ENCODE measurements around the gene TST.
"Not testable (repeated sequence)": the region's sequence is repeated elsewhere in the genome, so short reads cannot be mapped to it uniquely, and the experiment has no call there.

TST gene

DNA sequence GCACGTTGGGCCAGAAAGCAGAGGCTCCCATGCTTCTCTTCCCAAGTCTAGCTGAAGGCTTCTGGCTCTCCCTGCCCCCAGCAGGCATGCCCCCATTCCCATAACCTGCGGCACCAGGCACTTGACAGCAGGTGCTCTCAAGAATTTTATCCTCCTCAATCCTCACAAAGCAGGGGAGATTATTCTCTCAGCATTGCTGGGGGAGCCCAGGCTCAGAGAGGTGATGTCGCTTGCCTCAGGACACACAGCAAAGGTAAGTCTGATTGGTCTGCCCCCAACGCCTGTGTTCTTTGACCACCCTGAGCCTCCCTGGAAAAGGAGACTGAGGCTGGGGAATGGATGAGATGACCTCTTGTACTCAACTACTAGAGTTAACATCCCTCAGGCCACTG, 4.8 kb downstream of the TST start:
- no peak for DNase-seq (ENCODE audit: low read depth)

DNA sequence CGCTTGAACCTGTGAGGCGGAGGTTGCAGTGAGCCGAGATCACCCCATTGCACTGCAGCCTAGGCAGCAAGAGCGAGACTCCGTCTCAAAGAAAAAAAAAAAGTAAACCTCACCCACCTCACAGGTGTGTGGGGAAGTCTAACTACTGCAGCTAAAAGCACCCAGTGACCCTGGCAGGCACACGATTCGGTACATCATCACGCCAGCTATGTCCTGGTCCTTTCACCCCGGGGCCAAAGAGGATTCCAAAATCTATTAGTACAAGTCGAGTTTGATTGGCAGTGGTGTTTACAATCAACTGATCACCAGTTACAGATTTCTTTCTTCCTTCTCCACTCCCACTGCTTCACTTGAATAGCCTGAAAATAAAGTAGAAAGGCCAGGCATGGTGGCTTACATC, 6.3 kb downstream of the TST start:
- DNase-seq (ENCODE audit: low read depth) = no peak

DNA sequence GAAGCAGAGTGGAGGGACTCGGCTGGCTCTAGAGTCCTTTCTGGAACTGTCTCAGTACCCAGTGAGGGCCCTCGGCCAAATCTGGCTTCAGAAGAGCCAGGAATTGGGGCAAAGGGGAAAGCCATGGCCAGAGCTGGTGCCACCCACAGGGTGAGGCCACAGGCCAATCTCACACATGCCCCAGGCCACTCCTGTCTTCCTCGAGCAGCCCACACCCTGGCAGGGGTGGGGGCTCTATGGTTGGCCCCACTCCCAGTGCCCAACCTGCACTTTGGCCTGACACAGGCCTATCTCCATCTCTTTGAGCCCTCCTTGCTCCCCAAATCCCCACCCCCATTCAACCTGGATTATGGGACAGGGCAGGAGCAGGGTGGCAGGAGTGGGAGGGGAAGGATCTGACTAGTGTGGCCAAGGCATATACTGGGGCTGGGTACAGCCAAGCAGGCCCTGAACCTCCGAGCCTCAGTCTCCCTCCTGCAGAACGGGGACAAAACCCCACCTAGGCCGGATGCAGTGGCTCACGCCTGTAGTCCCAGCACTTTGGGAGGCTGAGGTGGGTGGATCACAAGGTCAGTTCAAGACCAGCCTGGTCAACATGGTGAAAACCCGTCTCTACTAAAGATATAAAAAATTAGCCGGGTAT, 6.9 kb downstream of the TST start:
- no peak for DNase-seq (ENCODE audit: low read depth)

DNA sequence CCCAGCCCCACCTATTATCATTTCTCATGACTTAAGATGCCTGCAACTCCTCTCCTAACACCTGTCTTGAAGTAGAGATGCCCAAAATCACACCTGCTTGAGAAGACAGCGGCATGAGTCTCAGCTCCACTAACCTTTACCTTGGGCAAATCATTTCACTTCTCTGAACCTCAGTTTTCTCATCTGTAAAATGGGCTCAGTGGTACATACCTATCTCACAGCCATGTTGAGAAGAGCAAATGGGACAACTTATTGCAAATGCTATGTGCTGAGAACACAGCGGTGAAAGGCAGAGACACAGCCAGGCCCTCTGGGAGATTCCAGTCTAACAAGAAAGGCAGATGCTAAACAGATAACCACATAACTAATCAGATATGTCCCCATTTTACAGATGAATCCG, 7.8 kb downstream of the TST start:
- no peak for DNase-seq (ENCODE audit: low read depth)

DNA sequence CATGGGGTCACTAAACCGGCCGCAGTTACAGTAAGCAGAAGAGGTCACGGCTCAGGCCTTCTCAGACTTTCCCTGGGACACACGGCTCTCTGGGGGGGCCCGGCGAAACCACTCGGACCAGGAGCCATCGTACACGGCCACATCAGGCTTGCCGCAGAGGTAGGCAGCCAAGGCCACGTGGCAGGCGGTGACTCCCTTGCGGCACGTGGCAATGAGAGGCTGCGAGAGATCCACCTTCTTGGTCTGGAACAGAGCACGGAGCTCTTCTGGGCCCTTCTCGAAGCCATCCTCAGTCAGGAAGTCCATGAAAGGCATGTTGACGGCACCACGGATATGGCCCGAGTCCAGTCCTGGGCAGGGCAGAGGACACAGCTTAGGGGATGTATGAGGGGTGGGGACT, 8.3 kb downstream of the TST start:
- DNase-seq (ENCODE audit: low read depth) = no peak

DNA sequence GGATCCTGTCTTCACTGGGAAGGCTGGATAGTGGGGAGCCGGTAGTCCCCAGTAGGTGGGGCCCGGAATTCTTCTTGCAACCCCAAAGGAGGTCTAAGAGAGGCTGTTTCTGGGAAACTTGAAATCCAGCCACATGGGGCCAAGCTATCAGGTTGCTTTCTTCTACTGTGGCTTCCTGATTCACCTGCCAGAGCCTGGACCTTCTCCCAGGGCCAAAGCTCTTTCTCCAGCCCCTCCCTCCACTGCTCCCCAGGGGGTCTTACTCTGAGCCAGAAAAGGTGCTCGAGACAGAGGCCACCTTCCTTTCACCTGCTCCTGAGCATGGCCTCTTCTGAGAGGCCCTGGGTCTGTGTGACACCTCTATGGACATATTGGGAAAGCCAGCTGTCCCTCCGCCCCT, 9.1 kb downstream of the TST start:
- DNase-seq (ENCODE audit: low read depth) = no peak

DNA sequence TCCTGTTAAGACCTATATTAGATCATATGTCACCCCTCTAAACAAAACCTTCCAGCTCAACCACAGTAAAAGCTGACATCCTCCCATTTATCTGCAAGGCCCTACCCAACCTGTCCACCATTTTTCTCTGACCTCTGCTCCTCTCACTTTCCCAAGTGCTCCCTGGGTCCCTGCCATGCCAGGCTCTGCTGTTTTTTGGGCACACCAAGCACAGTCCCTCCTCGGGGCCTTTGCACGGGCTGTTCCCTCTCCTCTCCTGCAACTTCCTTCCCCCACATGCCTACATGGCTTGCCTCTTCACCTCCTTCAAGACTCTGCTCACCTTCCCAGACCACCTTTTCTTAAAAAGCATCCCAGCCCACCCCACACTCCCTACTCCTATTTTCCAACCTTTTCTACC, 9.8 kb downstream of the TST start:
- no peak for DNase-seq (ENCODE audit: low read depth)

DNA sequence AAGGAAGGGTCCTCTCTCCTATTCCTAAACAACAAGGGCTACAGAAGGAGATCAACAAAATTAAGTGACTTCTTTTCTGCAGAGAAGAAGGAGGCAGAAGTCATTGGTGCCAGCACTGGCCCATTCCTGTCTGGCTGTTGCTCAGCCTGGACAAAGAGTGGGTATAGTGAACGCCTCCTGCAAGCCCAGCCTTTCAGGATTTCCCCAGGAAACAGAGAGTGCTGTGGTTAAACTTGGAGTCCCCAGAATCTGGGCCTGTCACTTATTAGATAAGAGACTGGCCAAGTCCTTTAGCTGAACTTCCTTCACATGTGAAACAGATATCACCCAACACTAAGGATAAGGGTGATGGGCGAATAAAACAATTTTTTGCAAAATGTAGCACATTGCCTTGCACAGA, 10.9 kb downstream of the TST start:
- no peak for DNase-seq (ENCODE audit: low read depth)

DNA sequence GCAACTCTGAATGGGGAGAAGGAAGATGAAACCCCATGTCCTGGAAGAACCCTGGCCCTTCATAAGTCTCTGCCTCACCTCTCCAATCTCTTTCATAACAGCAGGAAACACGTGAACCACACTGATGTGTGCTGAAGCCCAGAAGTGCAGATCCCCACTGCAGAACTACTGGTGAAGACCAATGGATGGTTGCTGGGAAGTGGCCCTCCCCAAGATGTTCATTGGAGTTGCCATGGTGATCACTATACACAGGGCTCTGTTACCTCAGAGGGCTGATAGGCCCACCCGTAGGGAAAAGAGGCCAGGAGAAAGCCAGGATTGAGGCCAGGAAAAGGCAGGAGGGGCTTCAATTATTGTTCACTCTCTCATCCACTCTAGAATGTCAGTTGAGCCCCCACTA, 11.6 kb downstream of the TST start:
- DNase-seq (ENCODE audit: low read depth) = no peak

DNA sequence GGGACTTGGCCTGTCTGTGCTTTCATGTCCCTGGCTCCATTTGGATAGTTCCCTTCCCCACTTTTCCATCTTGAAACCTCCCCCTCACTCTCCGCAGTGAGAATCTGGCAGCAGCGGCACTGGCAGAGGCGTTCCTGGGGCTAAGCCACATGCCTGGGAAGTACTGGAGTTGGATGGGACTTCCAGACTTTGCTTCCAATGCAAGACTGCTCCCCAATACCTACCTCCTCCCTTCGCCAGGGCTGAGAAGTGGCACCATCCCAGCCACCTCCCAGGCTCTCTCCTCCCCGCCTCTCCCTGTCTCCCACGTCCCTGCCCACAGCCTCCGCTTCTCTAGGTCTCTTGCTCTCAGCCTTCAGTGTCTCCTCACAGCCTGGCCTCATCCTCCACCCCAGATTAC, 16.6 kb downstream of the TST start:
- DNase-seq (ENCODE audit: low read depth) = no peak

DNA sequence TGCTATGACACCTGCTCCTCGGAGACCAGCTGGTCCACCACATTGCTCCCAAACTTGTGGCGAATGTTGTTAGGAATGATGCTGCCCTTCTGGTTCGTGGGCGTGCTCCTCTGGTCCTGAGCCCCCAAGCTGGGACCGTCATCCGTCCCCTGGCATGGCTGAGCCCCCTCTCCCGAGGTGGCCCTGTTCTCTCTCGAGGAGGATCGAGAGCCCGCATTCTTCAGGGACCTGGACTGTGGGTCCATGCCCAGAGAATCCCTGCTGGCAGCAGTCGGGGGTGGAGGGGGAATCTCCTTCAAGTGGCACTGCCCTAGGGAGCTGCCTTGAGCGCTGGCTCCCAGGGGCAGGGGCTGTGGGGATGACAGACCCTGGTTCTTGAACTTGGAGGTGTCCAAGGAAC, 17.4 kb downstream of the TST start:
- DNase-seq (ENCODE audit: low read depth) = no peak

DNA sequence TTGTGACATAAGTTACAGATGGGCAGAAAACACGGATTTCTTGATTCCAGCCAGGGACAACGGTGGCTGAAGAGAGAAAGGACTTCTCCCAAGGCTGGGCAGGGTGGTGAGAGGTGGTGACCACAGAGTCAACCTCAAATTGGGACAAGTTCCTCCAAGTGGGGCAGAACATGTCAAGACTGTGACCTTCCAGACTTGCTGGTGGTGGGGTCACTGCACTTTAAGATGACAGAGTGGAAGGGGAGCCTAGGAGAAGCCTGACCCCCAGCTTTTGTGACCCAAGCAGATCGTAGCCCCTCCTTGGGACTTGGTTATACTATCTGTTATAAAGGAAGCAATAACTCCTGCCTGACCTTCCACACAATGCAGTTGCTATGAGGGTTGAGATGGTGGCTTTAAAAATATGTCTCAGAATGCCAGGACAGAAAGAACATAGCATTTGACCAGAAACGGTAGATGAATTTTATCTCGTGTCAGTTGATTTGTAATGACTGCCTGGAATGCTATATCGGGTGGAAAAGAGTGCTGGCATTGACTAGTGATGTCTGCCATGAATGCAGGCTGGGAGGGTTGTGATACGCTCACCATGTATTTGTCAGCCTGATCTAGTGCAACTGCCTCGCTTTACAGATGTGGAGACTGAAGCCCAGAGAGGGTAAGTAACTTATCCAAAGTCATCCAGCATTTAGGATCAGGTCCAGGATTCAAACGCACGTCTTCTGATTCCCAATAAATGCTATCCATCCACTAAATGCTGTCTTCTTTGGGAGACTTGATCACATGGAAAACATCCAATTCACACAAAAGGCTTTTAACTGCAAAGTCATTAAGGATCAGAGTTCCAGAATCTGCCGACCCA, 18.3 kb downstream of the TST start:
- no peak for DNase-seq (ENCODE audit: low read depth)

DNA sequence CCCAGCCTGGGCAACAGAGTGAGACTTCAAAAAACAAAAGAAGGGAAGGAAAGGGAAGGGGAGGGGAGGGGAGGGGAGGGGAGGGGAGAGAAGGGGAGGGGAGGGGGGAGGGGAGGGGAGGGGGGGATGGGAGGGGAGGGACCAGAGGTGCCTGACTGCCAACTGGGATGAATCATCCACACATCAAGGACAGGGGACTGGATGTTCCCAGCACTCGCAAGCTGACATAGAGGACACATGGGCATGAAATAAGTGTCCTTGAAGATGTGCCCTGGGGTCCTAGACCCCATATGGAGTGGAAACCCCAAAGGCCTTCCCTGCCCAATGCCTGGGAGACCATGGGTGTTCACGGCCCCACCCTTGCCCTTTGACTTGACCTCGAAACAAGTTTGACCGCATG, 19.8 kb downstream of the TST start:
- no peak for DNase-seq (ENCODE audit: low read depth)

DNA sequence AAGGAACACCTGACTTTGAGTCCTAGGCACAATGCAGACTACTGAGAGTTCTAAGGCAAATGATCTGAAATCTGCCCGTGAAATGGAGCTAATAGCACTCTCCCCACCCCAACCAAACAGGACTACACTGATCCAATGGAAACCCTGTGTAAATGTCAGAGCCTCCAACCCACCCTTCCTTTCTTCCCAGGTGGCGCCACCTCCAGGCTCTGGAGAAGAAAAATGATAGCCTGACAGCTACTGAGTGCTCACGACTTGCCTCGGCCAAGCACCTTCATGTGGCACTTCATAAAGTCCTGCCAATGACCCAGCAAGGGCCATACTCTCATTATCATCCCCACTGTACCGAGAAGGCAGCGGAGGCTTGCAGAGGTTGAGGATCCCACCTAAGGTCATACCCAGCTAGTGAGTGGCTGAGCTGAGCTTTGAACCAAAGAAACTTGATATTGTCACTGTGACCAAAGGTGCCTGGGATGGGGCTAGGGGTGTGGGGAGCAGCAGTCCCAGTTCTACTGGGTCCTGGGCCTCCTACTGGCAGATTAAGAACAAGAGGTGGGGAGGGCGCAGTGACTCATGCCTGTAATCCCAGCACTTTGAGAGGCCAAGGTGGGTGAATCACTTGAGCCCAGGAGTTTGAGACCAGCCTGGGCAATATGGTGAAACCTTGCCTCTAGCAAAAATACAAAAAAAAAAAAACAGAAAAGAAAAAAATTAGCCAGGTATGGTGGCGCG, 20.5 kb downstream of the TST start:
- DNase-seq (ENCODE audit: low read depth) = no peak

DNA sequence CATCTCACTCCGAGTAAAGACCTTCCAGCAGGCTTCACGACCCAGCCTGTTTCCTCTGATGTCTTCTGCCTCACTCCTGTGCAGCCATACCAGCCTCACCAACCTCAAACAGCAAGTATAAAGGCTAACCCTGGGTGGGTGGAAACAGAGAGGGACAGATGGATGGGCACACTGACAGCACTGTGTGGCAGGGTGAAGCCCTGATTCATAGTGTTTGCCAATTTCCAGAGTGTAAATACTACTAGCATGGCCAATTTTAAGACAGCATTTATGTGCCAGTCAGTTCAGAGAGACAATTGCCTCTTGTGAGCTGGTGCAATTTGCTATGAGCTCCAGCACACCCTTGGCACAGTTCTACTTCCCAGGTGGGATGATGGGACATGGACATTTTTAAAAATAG, 21.5 kb downstream of the TST start:
- no peak for DNase-seq (ENCODE audit: low read depth)

DNA sequence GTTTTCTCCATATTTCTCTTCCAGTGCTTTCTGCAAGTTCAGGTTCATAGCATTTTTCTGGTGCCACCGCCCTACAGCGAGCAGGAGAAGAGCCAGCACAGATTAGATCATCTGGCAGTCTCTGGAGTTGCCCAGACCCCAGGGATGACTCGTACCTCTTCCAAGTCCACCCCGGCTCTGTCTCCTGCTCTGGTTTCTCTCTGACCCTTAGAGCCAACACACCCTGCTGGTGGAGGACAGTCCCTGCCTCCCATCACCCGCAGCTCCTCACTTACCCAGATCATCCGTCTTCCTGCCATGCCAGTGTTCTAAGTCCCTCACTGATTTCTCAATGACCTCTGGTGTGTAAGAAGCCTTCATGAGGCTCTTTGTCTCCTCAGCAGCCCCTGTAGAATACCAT, 28.0 kb downstream of the TST start:
- no peak for DNase-seq (ENCODE audit: low read depth)

DNA sequence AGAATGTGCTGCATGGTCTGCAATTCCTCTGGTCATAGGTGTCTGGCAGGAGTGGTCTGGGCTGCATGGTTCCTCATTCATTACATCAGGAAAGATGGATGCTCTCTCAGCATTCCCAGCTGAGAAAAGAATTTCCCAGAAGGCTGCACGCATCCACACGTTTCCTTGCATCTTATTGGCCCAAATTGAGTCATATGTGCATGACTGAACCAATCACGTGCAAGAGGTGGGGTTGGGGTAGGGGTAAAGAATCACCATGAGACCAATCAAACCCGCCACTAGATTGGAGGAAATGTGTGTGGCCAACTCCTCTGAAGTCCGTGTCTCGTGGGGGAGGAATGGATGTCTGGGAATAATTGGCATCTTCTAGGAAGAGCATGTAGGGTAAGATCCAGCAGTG, 28.8 kb downstream of the TST start:
- DNase-seq (ENCODE audit: low read depth) = no peak

DNA sequence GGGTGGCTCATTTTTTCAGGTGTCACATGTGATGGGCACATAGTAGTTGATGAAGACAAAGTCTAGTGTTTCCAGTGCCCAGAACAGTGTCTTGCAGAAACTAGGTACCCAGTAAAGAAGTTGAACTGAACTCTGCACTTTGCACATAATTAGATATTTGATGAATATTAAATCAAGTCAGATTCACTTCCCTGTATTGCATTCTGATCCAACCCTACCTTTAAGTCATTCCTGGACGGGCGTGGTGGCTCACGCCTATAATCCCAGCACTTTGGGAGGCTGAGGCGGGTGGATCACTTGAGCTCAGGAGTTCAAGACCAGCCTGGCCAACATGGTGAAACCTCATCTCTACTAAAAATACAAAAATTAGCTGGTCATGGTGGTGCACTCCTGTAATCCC, 30.2 kb downstream of the TST start:
- not testable (repeated sequence) for DNase-seq (ENCODE audit: low read depth)

DNA sequence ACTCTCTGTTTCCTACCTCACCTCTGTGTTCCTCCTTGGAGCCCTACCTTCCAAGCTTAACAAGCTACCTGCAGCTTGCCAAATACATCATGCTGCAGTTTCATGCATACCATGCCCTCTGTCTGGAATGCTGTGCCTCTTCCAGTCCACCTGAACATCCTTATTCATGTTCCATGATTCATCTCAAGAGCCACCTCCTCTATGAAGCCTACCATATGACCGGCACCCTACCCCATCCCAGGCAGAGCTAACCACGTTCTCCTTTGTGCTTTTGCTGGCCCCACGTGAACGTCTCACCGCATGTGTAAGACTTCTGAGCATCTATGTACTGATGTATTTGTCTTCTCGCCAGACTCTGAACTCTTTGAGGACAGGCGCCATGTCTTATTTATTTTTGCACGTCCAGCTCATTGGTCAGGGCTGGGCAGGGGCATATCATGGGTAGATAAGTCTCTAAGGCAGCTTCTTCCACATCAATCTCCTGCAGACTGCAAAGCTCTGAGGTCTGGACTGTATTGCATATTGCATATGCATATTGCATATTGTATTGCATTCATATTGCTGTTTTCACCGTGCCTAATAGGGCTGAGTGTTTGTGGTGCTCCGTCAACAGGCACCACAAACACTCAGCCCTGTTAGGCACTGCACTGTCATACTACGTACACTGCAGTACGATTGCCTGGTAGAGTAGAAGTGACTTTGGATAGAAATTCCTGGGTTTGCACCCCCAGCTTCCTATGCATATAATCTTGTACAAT, 31.0 kb downstream of the TST start:
- no peak for DNase-seq (ENCODE audit: low read depth)

DNA sequence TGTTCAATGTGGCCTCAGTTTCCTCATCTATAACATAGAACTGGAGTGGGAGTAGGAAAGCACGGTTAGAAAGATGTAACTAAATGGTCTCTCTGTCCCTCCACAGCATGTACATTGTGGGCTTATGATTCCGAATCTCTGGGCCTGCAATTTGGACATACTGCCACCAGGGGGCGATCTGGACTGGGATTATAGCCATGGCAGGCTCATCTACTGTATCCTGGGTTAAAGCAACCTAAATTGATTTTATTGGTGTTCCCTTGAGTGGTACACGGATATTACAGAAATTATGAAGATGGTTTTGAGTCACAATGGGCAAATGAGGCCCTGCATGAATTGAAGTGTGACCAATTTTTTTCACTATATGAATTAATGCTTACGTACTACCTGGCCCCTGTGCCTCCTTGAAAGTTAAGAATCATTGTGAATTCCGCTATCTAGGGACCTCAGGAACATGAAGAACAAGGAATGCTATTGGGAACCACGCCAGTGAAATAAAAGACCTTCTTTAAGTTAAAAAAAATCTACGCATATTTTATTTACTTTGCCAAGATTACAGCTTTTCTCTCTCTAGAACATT, 32.9 kb downstream of the TST start:
- no peak for DNase-seq (ENCODE audit: low read depth)

DNA sequence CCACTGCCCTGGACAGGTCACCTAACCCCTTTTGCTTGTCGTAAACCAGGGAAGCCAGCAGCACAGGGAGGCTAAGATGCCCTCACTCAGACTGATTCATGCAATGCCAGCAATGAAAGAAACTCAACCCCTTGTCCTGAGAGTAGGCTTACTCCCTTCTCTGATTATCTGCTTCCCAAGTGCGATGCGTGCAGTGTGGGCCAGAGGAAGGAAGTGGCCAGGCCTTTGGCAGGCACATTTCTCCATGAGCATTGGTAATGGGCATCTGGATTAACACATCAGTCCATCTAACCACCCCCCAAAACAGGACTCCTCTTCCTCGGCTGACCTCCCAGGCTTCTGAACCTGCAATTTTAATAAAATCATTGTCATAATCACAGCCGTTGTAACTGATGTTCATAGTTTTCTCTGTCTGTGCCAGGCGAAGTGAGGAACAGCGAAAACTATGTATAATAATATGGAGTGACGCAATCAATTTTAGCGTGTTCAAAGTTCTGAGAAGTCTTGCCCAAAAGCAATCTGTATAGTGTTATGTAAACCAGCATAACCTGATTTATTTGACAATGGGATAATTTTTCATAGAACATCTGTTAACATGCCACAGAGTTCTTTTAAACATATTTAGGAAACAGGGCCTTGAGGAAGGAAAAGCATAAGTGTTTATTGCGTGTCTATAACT, 33.9 kb downstream of the TST start:
- no peak for DNase-seq (ENCODE audit: low read depth)

DNA sequence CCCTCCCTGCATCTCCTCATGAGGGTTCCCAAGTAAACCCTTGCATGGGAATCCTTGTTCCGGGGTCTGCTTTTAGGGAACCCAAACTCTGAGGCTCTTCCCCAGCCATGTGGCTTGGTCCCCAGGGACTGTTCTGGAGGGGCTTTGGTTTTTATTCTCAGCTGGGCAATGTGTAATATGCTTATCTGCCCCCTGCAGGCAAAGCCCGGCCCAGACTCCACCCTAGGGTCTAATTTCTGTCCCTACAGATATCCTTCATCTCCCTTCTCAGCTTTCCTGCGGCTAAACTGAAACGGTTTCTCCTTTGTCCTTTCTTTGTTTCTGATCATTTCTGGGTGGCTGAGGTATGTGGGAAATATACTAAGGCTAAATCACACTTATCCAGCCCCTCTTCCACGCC, 37.1 kb downstream of the TST start:
- no peak for DNase-seq (ENCODE audit: low read depth)

All from fibroblast of the conjunctiva (primary cell).